ENCODE data around the gene DDX41.

DNA sequence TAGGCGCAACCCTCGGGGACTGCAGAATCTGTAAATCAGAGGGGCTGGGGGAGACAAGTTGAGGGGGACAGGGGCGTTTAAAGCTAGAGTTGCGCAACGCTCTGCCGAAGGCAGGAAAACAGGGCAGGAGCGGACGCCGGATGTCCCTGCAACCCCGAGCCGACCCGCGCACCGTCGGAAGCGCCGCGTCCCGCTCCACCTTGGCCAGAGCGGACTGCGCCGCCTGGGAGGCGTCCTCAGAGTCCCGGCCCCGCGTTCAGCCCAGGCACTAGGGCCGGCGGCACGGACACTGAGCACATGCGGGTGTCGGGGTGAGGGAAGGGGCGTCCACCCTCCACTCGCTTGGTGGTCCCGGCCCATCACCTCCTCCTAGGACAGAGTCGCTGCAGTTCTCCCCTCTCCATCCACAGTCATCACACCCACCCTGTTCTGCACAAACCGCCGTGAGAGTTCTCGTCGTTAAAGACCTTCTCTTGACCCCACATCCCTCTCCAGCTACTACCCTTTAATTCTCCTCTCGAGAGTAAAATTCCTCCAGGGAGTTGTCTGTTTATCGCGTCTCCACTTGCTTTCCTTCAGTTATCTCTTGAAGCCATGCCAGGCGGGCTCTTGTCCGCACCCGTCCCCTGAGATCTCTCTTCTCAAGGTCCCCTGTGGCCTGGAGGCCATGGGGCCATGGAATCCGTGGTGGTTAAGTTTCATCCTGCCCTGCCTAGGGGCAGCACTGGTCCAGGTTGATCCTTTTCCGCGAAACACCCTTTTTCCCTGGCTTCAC lies 18.6 kb downstream of the DDX41 start:
- TF ChIP-seq CTCF (IDR thresholded peaks at IDR 0.05; ENCODE audit: borderline replicate concordance, extremely low read depth, low read length, poor library complexity, severe bottlenecking) (no peak), EZH2 (IDR thresholded peaks at IDR 0.05; ENCODE audit: borderline replicate concordance, low read depth, low read length, severe bottlenecking) (no peak)

All from DND-41 (cell line).